Activated gamma-delta T cell (primary cell): ENCODE data around the gene KRTAP12-4.
"Not testable (repeated sequence)": the region's sequence is repeated elsewhere in the genome, so short reads cannot be mapped to it uniquely, and the experiment has no call there.

Experiments used
- DNase-seq: peaks from one replicate; lab custom pipeline; 2025; lab: John Stamatoyannopoulos, UW

Gene KRTAP12-4

DNA sequence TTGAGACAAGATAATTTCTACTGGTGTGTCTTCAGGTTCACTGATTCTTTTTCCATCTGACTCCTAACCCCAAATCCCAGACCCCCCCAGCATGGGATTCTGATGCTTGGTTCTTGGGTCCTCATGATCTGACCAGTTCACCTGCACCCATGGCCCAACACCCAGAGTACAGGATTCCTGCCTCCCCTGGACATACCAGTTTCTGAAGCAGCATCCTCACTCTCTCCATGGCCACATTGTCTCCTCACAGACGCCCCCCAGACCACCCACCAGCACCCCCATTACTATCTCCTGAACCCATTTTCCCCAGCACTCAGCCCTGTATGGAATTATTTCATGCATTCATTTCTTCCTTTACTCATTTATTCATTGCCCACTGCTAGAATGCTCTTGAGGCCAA lies 2.4 kb upstream of the KRTAP12-4 start:
- DNase-seq, result no peak

DNA sequence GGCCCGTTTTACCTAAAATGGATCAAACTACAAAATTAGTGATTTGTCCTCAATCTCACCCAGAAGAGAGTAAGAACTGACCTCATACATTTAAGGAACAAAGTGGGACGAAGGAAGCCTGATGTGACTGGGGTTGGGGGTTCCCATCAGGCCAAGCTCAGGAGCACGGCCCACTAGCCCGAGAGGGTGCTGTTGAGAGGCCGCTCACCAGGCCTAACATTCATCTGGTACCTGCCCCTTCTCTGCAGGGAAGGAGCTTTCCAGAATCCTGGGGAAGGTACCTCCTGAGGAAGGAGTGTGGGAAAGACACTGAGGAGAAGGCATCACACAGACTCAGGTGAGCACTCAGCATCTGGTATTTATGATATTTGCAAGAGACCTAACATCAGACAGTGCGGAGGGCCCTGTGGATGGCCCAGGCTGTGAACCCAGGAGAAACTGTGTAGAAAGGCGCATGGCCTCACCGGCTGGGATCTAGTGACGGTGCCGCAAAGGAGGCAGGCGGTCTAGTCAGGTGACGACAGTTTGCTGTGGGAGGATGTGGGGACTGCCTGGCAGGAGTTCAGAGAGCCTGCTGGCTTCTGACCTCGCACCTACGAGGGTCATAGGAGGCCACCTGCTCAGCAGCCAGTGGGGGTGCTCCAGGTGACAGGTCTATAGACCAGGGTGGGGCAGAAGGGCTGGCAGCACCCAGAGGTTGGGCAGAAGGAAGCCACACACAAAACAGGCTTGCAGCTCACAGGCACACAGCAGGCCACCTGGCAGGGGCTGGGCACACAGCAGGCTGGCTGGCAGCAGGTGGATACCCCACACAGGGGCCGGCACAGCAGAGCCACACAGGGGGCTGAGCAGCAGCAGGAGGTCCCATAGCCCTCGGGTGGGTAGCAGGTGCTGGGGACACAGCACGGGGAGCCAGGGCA lies 543 bp downstream of the KRTAP12-4 start:
- DNase-seq, result peak; percentile 38

DNA sequence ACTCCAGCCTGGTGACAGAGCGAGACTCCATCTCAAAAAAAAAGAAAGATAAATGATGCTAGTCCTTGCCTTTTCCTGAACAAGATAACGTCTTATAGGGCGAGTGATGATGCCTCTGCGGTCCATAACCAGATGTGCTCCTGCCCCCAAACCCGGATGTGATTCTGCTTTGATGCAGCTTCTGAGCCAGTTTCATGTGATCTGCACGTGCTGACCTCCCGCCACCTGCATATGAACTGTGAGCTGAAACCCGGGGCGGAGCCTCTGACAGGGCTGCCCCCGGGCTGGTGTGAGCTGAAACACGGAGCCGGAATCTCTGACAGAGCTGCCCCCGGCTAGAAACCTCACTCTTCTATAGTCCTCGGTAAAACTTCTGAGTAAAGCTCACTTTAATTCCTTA lies 1.3 kb downstream of the KRTAP12-4 start:
- DNase-seq, result no peak

DNA sequence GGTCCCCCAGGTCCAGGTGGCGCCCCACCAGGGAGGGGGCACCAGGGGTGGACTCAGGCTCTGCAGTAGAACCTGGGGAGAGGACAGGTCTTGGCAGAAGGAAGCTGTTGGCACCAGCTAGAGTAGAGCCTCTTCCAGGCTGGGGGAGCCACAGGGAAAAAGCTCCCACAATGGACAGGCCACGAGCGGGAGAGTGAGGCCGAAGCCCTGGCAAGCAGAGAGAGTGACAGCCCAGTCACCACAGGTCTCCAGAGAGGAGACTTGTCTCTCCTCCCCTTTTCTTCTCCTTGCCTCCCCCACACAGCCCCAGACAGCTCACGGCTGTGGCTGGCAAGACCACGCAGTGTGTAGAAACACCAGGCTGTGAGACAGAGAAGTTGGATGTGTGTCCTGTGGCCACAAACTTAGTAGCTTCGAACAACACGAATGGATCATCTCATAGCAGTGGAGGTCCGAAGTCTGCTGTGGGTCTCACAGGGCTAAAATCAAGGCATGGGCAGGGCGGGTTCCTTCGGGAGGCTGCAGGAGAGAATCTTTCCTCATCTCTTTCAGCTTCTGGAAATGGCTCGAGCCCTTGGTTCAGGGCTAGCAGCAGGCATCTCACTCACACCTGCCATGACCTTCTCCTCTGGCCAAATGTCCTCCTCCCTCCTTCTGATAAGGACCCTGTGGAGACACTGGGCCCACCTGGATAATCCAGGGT lies 3.3 kb downstream of the KRTAP12-4 start:
- no peak for DNase-seq

DNA sequence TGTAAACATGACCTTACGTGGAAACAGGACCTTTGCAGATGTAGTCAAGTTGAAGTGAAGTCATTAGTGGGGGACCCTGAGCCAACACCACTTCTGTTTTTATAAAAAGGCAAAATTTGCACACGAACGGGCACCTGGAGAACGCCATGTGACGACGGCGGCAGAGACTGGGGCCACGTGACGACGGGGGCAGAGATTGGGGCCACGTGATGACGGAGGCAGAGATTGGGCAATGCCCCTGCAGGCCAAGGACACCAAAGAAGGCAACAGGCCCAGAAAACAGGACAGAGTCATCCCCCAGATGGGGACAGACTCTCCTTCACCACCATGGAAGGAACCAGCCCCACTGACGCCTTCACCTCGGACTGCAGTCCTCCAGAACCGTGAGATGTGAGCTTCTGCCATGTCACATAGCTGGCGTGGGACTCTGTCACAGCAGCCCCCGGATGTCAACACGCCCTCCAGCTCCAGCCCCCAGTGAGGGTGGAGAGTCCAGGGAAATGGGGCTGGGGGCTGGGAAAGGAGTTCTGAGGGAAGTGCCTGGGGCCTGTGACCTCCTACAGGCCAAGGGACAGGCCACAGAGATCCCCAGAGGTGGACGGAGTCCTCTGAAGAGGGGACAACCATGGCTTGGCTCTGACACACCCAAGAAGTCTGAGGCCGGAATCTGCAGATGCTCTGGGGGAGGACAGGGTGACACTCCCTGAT lies 4.0 kb downstream of the KRTAP12-4 start:
- DNase-seq, result no peak

DNA sequence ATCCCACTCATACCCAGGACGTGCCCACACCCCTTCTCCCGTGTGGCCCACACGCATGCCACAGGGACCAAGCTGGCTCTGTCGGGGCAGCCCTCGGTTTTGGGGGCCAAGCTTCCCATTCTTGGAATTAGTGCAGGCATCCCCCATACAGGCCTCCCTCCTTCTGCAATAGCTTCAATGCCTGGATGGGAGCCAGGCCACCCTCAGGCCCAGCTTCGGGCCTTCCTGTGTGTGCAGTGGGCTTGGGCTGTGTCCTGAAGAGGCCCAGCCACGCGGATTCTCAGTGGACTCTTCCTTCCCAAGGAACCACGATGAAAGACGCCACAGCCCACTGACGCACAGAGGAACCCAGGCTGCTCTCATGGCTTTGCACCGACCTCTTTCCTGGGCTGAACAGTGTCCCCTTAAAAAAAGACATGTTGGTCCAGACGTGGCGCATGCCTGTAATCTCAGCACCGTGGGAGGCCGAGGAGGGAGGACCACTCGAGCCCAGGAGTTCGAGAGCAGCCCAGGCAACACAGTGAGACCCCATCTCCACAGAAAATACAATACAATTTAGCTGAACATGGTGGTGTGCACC lies 4.8 kb downstream of the KRTAP12-4 start:
- no peak for DNase-seq

DNA sequence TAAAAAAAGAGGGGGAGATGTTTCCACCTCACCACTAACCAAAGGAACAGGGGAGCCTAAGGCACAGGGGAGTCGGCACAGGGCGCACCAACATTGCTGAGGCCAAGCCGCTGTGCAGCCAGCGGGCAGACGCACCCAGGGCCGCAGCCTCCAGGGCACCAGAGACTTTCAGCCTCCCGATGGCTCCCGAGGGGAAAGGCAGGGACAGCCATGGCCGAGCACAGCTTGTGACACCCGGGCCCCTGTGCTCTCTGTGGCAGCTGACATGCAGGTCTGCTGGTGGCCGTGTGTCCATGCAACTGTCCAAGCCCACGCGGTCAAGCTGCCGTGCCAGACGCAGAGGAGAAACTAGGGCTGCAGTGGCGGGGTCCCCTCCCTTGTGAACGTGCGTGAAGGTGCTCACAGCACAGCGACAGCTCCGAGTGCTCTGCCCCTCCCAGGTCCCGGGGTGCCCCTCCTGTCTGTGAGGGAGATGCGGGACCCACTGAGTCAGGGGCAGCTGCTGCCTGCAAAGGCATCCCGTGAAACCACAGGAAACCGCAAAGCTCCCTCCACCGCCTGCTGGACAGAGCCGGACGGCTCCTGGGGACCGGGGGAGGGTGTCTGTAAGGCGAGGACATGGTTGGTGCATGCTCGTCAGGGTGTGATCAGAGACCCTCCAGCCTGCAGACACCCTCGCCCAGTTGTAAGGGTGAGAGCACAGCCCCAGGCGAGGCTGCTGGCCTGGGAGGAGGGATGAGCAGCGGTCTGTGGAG lies 5.7 kb downstream of the KRTAP12-4 start:
- no peak for DNase-seq

DNA sequence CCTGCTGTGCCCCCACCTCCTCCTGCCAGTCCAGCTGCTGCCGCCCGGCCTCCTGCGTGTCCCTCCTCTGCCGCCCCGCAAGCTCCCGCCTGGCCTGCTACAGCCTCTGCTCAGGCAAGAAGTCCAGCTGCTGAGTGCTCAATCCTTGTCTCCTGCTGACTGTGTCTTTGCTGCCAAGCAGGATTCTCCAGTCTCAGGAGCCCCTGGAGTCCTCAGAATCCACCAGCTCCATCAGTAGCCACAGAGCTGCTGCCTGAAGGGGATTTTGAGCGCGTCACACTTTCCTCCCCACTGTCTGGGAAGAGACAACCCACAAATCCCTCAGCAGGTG lies 7.3 kb downstream of the KRTAP12-4 start:
- DNase-seq, result no peak

DNA sequence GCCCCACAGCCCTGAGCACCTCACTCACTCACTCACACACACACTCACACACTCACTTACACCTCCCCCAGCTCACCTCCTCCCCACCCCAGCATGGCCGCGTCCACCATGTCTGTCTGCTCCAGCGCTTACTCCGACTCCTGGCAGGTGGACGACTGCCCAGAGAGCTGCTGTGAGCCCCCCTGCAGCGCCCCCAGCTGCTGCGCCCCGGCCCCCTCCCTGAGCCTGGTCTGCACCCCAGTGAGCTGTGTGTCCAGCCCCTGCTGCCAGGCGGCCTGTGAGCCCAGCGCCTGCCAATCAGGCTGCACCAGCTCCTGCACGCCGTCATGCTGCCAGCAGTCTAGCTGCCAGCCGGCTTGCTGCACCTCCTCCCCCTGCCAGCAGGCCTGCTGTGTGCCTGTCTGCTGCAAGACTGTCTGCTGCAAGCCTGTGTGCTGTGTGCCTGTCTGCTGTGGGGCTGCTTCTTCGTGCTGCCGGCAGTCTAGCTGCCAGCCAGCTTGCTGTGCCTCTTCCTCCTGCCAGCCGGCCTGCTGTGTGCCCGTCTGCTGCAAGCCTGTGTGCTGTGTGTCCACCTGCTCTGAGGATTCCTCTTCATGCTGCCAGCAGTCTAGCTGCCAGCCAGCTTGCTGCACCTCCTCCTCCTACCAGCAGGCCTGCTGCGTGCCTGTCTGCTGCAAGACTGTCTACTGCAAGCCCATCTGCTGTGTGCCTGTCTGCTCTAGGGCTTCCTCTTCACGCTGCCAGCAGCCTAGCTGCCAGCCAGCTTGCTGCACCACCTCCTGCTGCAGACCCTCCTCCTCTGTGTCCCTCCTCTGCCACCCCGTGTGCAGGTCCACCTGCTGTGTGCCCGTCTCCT lies 7.9 kb downstream of the KRTAP12-4 start, which contains the start of gene KRTAP10-11:
TSS of gene KRTAP10-11 (plus strand) at position 49 of the 856 bp plus-strand sequence. CDS start at position 94, 45 bp downstream.
- DNase-seq, result not testable (repeated sequence)

DNA sequence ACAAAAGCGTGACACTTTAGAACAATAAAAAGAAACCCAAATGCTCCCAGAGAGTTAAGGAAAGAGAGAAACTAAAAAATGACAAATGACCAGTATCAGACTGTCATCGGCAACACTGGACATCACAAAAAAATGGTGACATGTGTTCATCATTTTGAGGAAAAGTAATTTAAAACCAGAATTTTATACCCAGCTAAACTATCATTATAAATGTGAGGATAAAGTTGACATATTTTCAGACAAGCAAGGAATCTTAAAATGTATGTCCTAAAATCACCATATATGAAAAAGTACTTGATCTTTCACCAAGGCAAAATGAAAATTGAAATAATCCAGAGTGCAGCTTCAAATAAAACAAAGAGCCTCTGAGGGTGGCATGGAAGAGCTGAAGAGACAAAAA lies 9.6 kb downstream of the KRTAP12-4 start:
- no peak for DNase-seq

DNA sequence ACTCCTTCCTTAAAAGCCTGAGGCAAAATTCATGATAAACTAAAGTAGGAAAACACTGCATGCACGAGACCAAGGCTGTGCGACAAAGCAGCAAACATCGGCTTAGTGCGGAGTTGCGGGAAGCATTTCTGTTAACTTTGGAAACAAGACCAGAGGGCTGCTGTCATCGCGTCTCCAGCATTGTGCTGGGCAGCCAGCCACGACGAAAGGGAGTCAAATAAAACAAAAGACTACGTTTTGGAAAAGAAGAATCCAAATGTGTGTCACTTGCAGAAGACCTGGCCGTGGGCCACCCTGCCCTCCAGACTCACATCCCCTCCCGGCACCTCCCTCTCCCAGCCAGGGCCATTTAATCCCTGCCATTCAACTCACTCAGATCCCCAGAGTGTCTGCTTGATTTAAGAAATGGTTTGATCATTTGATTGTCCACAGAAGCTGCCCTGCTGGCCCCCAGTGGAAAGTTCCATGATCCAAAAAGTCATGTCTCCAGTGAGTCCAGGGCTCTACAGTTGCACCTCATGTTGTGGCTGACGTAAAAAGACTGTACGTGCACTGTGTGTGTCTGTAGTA lies 10.6 kb downstream of the KRTAP12-4 start:
- no peak for DNase-seq

DNA sequence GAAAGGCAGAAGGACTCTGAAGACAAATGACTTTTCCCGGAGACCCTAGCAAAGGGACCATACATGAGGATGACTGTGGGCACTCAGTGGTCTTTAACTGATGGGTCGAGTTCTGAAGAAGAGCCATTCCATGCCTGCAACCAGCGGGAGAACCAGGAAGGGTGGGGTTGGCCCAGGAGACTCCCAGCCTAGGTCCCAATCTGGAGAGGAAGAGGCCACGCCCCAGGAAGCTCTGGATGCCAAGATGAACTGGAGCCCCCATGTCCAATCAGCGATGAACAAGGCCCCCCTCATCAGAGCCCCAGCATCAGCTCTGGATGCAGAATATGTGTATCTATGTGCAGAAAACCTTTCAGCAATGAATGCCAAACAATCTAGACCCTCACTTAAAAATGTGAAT lies 13.7 kb downstream of the KRTAP12-4 start:
- no peak for DNase-seq

DNA sequence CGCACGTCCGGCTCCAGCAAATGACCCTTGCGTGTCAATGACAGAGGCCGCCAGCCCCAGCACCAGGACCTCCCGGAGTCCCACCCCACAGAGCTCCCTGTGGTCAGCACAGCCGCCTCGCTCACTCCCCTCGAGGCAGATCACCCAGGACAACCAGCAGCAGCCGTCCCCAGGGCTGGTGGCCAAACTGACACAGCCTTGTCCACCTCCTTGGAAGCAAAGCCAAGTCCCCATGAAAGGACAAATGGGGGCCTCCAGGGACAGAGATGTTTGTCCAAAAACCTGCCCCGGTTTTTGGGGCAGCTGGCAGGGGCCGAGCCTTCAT lies 15.2 kb downstream of the KRTAP12-4 start:
- no peak for DNase-seq

DNA sequence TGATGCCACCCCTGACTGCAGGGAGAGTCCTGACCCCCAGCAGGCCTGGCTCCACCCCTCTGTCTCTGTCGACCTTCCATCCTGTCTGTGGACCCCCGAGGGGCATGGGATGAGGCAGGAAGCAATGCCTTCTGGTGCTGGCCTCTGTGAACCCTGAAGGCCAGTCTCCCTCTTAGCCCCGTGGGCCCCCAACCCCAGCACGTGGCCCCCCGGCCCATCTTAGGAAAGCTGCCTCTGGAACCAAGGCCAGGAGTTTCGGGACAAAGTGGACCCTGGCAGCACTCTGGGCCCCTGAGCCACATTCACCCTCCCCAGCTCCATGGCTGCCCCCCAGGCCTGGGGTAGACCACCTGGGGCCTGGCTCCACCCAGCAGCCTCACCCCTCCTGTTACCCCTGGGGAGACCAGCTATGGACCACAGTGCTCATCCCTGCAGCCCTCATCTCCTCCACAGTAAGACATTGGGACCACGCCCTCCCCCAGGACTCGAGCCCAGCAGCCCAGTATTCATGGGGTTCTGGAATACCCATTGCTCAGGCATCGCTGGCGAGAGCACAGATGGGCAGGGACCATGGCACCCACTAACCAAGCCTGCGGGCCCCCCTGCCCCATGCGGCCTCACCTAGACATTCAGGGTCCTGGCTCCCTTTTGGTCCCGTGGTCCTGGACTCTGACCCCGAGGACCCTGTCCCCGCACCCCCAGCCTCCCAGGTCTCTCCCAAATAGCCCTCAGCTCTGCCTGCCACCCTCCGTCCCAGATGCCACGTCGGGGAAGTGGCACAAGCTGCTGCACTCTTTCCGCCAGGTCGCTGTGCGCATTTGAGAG lies 15.7 kb downstream of the KRTAP12-4 start:
- not testable (repeated sequence) for DNase-seq

DNA sequence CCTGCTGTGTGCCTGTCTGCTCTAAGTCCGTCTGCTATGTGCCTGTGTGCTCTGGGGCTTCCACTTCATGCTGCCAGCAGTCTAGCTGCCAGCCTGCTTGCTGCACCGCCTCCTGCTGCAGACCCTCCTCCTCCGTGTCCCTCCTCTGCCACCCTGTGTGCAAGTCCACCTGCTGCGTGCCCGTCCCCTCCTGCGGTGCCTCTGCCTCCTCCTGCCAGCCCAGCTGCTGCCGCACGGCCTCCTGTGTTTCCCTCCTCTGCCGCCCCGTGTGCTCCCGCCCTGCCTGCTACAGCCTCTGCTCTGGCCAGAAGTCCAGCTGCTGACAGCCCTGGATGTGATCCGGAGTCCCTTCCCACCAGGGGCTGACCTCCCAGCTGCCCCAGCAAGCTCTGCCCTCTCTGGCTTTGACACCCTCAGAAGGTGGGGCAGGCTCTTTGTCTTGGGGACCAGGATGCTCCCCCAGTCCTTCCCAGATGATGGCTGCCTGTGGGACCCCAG lies 16.6 kb downstream of the KRTAP12-4 start:
- DNase-seq, result not testable (repeated sequence)

DNA sequence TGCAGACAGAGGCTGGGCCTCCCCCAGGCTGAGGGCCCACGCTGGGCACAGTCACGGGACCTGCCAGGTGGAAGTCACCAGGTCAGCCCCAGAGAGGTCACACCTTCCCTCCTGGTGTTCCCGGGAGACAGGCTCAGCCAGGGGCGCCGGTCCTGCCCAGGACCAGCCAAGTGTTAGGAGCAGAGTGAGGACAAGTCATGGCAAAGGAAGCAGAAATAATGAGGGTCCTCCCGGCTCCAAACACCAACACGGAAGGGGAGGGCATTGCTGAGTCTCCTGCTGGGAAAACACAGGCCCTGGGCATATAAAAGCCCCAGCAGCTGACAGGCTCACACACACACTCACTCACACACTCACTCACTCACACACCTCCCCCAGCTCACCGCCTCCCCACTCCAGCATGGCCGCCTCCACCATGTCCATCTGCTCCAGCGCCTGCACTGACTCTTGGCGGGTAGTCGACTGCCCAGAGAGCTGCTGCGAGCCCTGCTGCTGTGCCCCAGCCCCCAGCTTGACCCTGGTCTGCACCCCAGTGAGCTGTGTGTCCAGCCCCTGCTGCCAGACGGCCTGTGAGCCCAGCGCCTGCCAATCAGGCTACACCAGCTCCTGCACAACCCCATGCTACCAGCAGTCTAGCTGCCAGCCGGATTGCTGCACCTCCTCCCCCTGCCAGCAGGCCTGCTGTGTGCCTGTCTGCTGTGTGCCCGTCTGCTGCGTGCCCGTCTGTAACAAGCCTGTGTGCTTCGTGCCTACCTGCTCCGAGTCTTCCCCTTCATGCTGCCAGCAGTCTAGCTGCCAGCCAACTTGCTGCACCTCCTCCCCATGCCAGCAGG lies 17.2 kb downstream of the KRTAP12-4 start, which contains the start of gene KRTAP10-10:
TSS of gene KRTAP10-10 (plus strand) at position 339 of the 833 bp plus-strand sequence. CDS start at position 401, 62 bp downstream.
- DNase-seq, result no peak

DNA sequence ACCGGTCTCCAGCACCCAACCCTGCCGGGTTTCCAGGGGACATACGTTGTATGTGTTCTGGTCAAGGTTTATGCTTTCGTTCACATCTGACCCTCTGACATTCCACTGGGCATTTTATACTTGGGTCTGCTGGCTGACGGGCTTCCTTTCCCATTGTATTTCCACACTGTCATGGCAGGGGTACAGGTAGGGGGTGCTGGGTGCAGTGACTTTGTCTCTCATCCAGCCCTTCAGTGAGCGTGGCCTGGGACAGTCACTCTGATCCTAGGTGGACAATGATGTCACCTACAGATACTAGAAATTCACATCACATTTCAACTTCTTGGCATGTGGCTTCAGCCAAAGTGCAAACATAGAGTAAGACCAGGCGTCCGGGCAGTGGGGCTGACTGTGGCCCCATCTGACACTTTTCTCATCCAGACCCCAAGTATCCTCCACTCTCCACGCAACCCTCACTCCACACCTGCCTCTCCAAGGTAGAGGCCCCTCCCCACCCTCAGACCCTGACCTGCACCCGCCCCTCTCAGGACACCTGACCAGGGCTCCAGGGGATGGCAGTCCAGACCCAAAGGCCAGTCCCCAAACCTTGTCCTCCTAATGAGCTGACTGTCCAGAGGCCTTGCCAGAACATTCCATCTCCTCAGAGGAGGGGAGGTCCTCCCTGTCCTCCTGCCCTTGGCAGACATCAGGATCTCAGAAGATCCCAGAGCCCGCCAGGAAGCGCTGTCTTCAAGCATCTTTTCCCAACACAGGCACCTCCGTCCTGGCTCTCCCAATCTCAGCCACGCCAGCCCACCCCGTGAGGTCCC lies 18.0 kb downstream of the KRTAP12-4 start:
- no peak for DNase-seq
